ENCODE results near the gene LRMDA.
"Not testable (repeated sequence)": the region's sequence is repeated elsewhere in the genome, so short reads cannot be mapped to it uniquely, and the experiment has no call there.

Gene LRMDA

DNA sequence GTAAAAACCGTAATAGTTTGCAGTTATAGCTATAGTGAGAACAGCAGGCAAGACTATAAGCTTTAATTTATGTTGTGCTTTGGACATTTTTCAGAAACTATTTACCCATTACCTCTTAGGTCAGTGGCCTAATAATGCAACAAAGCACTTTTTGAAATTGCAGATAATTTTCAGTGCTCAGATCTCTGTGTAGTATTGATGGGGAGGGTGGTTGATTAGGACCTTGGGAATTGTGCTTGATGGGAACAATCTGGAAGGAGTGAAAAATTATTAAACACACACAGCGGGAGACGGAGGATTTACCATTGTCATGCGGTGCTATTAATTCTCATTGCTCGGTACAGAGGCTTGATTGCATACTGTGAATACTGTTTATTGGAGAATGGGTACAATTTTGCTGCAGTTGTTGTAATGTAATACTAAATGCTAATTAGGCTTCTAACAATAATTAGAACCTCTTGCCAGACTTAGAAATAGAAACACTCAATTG, 304.8 kb downstream of the LRMDA start:
- Histone ChIP-seq H3K9me3 (ENCODE audit: low read length) (no peaks in the 10 kb centered on the region), H3K4me1 (ENCODE audit: insufficient read depth, low read length) (no peaks in the 10 kb centered on the region), H3K4me3 (ENCODE audit: low read length) (no peak overlapping the region), H2AFZ (ENCODE audit: low read depth, low read length) (no peak overlapping the region), H3K27me3 (ENCODE audit: insufficient read depth, low read length) (no peaks in the 10 kb centered on the region), H3K36me3 (ENCODE audit: insufficient read depth, low read length) (no peaks in the 10 kb centered on the region)

DNA sequence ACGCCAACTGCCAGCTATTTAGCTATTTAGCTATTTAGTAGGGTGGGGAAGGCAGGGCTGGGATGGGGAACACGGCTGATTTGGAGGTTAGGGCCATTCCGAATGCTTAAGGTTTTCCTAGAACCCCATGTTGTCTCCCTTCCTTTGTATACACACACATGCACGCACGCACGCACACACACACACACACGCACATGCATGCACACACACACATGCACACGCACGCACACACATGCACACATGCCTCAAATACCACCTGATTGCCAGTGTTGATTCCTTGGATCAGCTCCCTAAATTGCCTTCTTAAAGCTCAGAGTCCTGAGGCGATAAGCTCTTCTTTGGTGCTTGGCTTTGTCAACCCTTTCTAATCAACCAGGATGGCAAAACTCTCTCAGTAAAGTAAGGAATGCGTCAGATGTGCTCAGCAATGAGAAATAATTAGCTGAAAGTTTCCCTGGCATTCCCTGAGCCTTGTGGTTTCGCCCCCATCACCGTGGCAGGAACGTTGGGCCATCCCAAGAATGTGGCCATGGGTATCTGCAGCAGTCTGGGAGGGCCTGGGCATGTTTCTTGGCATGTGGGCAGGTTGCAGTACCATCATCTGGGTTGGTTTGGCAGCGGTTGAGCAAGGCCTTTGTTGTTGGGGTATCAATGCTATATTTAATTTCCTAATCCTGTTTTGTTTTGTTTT, 305.6 kb downstream of the LRMDA start:
- no peak overlapping the region for H2AFZ ChIP-seq (ENCODE audit: low read depth, low read length)
- no peaks in the 10 kb centered on the region for H3K4me1 ChIP-seq (ENCODE audit: insufficient read depth, low read length)
- H3K9me3 ChIP-seq (ENCODE audit: low read length): no peaks in the 10 kb centered on the region
- H3K36me3 ChIP-seq (ENCODE audit: insufficient read depth, low read length): no peaks in the 10 kb centered on the region
- no peak overlapping the region for H3K4me3 ChIP-seq (ENCODE audit: low read length)
- no peaks in the 10 kb centered on the region for H3K27me3 ChIP-seq (ENCODE audit: insufficient read depth, low read length)

DNA sequence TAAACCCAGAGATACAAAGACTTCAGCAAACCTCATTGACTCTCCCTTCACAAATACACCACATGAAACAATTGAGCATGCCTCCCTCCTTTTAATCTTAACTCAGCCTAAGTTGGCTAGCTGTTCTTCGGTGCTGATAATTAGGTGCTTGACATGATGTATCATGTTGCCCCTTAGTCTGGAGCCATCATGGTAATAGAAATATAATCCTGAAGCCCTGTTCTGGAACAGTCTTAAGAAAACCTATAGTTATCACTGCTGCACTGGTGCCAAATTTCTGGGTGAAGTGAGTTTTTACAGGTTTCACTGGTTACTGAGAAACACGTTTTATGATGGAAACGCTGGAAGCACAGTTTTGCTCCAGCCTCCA, 306.1 kb downstream of the LRMDA start:
- H3K27me3 ChIP-seq (ENCODE audit: insufficient read depth, low read length): no peaks in the 10 kb centered on the region
- no peaks in the 10 kb centered on the region for H3K36me3 ChIP-seq (ENCODE audit: insufficient read depth, low read length)
- no peak overlapping the region for H3K4me3 ChIP-seq (ENCODE audit: low read length)
- no peaks in the 10 kb centered on the region for H3K4me1 ChIP-seq (ENCODE audit: insufficient read depth, low read length)
- no peak overlapping the region for H2AFZ ChIP-seq (ENCODE audit: low read depth, low read length)
- H3K9me3 ChIP-seq (ENCODE audit: low read length): no peaks in the 10 kb centered on the region

GRCh38 chr10:75738924-75739323, 307.5 kb downstream of the LRMDA start:
- no peak overlapping the region for H3K4me3 ChIP-seq (ENCODE audit: low read length)
- H3K9me3 ChIP-seq (ENCODE audit: low read length): no peaks in the 10 kb centered on the region
- H3K4me1 ChIP-seq (ENCODE audit: insufficient read depth, low read length): no peaks in the 10 kb centered on the region
- no peaks in the 10 kb centered on the region for H3K27me3 ChIP-seq (ENCODE audit: insufficient read depth, low read length)
- no peaks in the 10 kb centered on the region for H3K36me3 ChIP-seq (ENCODE audit: insufficient read depth, low read length)
- no peak overlapping the region for H2AFZ ChIP-seq (ENCODE audit: low read depth, low read length)

DNA sequence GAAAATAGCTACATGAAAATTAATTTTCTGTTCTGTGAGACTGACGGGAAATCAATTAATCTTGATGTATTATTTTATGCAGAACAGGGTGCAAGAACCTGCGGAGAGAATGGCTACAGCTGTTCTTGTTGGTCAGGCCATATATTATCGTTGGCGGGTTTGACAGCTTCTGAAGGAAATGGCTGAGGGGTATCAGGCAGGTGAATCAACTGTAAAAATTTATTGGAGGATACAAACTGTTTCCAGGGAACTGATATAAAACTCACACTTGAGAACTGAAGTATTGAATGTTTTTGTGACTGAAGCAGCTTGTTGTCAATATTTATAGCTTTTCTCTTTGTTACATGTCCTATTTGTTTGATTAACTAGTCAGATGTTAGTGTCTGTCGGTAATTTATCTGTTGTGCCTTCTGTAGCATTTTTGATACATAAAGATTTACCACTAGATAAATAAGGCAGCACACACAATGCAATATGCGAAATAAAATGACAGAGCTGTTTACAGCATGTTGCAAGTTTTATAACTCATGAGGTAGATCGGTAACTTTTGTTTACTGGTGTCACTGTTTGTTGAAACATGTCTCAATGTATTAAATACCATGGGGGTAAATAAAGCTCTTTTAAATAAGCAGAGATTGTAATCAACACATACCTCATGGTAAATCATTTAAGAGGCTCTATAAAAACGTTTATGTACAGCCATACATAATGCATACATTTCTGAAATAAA, 308.2 kb downstream of the LRMDA start:
- Histone ChIP-seq H3K9me3 (ENCODE audit: low read length) (no peaks in the 10 kb centered on the region), H2AFZ (ENCODE audit: low read depth, low read length) (no peak overlapping the region), H3K27me3 (ENCODE audit: insufficient read depth, low read length) (no peaks in the 10 kb centered on the region), H3K4me3 (ENCODE audit: low read length) (no peak overlapping the region), H3K36me3 (ENCODE audit: insufficient read depth, low read length) (no peaks in the 10 kb centered on the region), H3K4me1 (ENCODE audit: insufficient read depth, low read length) (no peaks in the 10 kb centered on the region)

DNA sequence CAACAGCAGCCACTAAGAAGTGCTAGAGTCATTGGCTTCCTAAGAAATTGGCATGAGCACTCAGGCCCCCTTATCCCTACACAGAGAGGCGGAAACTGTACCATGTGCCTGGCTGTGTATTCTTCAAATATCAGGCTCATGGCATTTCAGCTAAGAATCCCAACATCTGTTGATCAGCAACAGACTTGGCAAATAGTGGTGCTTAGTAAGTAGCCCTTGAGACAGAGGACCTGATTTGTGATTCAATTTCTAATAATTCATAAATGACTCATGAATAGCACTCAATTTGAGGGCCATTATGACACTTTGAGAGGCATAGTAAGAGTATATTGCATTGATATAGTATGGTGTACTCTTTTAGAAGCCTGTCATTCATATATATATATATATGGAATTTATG, 309.1 kb downstream of the LRMDA start:
- no peaks in the 10 kb centered on the region for H3K9me3 ChIP-seq (ENCODE audit: low read length)
- H3K4me3 ChIP-seq (ENCODE audit: low read length): no peak overlapping the region
- no peak overlapping the region for H2AFZ ChIP-seq (ENCODE audit: low read depth, low read length)
- no peaks in the 10 kb centered on the region for H3K27me3 ChIP-seq (ENCODE audit: insufficient read depth, low read length)
- H3K4me1 ChIP-seq (ENCODE audit: insufficient read depth, low read length): no peaks in the 10 kb centered on the region
- no peaks in the 10 kb centered on the region for H3K36me3 ChIP-seq (ENCODE audit: insufficient read depth, low read length)

- no peaks in the 10 kb centered on the region for H3K9me3 ChIP-seq (ENCODE audit: low read length)
- H3K27me3 ChIP-seq (ENCODE audit: insufficient read depth, low read length): no peaks in the 10 kb centered on the region
- H3K36me3 ChIP-seq (ENCODE audit: insufficient read depth, low read length): no peaks in the 10 kb centered on the region
- H2AFZ ChIP-seq (ENCODE audit: low read depth, low read length): no peak overlapping the region
- H3K4me3 ChIP-seq (ENCODE audit: low read length): no peak overlapping the region
- no peaks in the 10 kb centered on the region for H3K4me1 ChIP-seq (ENCODE audit: insufficient read depth, low read length)
Measured at GRCh38 chr10:75742355-75742754, 310.9 kb downstream of the LRMDA start.

GRCh38 chr10:75743291-75743778, 311.9 kb downstream of the LRMDA start:
- H2AFZ ChIP-seq (ENCODE audit: low read depth, low read length): no peak overlapping the region
- no peaks in the 10 kb centered on the region for H3K4me1 ChIP-seq (ENCODE audit: insufficient read depth, low read length)
- H3K27me3 ChIP-seq (ENCODE audit: insufficient read depth, low read length): no peaks in the 10 kb centered on the region
- no peaks in the 10 kb centered on the region for H3K9me3 ChIP-seq (ENCODE audit: low read length)
- H3K36me3 ChIP-seq (ENCODE audit: insufficient read depth, low read length): no peaks in the 10 kb centered on the region
- no peak overlapping the region for H3K4me3 ChIP-seq (ENCODE audit: low read length)

- no peak overlapping the region for H2AFZ ChIP-seq (ENCODE audit: low read depth, low read length)
- no peak overlapping the region for H3K4me3 ChIP-seq (ENCODE audit: low read length)
- no peaks in the 10 kb centered on the region for H3K4me1 ChIP-seq (ENCODE audit: insufficient read depth, low read length)
- no peaks in the 10 kb centered on the region for H3K27me3 ChIP-seq (ENCODE audit: insufficient read depth, low read length)
- H3K36me3 ChIP-seq (ENCODE audit: insufficient read depth, low read length): no peaks in the 10 kb centered on the region
- H3K9me3 ChIP-seq (ENCODE audit: low read length): no peaks in the 10 kb centered on the region
Measured at GRCh38 chr10:75744261-75744660, 312.8 kb downstream of the LRMDA start.

GRCh38 chr10:75746356-75746755, 314.9 kb downstream of the LRMDA start:
- Histone ChIP-seq H3K36me3 (ENCODE audit: insufficient read depth, low read length) (no peaks in the 10 kb centered on the region), H3K9me3 (ENCODE audit: low read length) (no peaks in the 10 kb centered on the region), H3K4me1 (ENCODE audit: insufficient read depth, low read length) (no peaks in the 10 kb centered on the region), H3K4me3 (ENCODE audit: low read length) (no peak overlapping the region), H2AFZ (ENCODE audit: low read depth, low read length) (no peak overlapping the region), H3K27me3 (ENCODE audit: insufficient read depth, low read length) (no peaks in the 10 kb centered on the region)

- not testable (repeated sequence) for H3K36me3 ChIP-seq (ENCODE audit: insufficient read depth, low read length); H3K27me3 ChIP-seq (ENCODE audit: insufficient read depth, low read length); H3K4me3 ChIP-seq (ENCODE audit: low read length); H2AFZ ChIP-seq (ENCODE audit: low read depth, low read length); H3K9me3 ChIP-seq (ENCODE audit: low read length); H3K4me1 ChIP-seq (ENCODE audit: insufficient read depth, low read length)
Measured at GRCh38 chr10:75750093-75750875, 318.9 kb downstream of the LRMDA start.

GRCh38 chr10:75751232-75751631, 319.8 kb downstream of the LRMDA start:
- no peaks in the 10 kb centered on the region for H3K36me3 ChIP-seq (ENCODE audit: insufficient read depth, low read length)
- H3K27me3 ChIP-seq (ENCODE audit: insufficient read depth, low read length): no peaks in the 10 kb centered on the region
- H3K4me1 ChIP-seq (ENCODE audit: insufficient read depth, low read length): no peaks in the 10 kb centered on the region
- H2AFZ ChIP-seq (ENCODE audit: low read depth, low read length): no peak overlapping the region
- no peaks in the 10 kb centered on the region for H3K9me3 ChIP-seq (ENCODE audit: low read length)
- no peak overlapping the region for H3K4me3 ChIP-seq (ENCODE audit: low read length)

GRCh38 chr10:75753621-75754020, 322.2 kb downstream of the LRMDA start:
- H3K4me1 ChIP-seq (ENCODE audit: insufficient read depth, low read length): no peaks in the 10 kb centered on the region
- no peaks in the 10 kb centered on the region for H3K36me3 ChIP-seq (ENCODE audit: insufficient read depth, low read length)
- H3K4me3 ChIP-seq (ENCODE audit: low read length): no peak overlapping the region
- H2AFZ ChIP-seq (ENCODE audit: low read depth, low read length): no peak overlapping the region
- H3K9me3 ChIP-seq (ENCODE audit: low read length): no peaks in the 10 kb centered on the region
- H3K27me3 ChIP-seq (ENCODE audit: insufficient read depth, low read length): no peaks in the 10 kb centered on the region
